Body of pancreas (tissue), 4 donors: ENCODE results near the gene SYT2.

Experiments
- POLR2A ChIP-seq, 3 donors: fragments of 450-650 bp; IDR thresholded peaks; one replicate each; pipeline ENCODE4 v1.6.1; 2016; ENCODE audit warnings: antibody characterized with exemption in 3 of 3, mild to moderate bottlenecking in 2 of 3
- TF ChIP-seq, protein P1 (sequence below), 7 experiments: fragments of 450-650 bp in 4 of 7; fragments of 200-600 bp in 3 of 7; sonication (generic) in 3 of 7; IDR thresholded peaks; one replicate each; pipeline ENCODE4 v1.5.1; 2016 to 2019; ENCODE audit warnings: antibody characterized with exemption in 7 of 7

DNA sequence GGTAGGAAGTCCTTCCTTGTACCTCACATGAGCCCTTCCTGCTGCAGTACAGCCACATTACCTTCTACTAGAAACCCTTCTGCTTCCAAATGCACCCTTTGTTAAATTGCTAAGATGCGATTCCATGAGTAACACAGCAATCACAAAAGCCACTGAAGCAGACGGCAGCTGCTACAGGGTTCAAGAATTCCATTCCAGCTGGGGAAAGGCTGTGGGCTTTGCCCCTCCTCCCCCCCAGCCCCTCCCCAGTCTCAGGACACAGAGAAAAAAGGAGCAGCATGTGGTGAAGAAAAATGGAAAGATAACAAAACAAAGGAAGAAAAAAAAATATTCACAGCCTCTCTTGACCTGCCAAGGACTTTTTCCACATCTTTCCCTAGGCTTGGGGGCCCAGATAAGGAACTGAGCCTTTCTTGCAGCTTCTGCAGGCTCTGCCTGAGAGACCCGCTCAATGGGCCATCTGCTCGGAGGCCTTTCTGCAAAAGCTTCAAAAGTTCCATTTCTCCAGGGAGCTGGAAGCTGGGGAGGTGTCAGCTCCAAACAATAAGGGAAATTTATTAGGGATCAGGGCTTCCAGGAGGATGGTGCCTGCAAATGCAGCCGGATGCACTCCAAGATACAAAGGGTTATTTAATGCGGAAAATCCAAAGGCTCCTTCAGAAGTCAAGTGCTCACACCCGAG lies 72.1 kb downstream of the SYT2 start:
- TF ChIP-seq, protein P1, sequence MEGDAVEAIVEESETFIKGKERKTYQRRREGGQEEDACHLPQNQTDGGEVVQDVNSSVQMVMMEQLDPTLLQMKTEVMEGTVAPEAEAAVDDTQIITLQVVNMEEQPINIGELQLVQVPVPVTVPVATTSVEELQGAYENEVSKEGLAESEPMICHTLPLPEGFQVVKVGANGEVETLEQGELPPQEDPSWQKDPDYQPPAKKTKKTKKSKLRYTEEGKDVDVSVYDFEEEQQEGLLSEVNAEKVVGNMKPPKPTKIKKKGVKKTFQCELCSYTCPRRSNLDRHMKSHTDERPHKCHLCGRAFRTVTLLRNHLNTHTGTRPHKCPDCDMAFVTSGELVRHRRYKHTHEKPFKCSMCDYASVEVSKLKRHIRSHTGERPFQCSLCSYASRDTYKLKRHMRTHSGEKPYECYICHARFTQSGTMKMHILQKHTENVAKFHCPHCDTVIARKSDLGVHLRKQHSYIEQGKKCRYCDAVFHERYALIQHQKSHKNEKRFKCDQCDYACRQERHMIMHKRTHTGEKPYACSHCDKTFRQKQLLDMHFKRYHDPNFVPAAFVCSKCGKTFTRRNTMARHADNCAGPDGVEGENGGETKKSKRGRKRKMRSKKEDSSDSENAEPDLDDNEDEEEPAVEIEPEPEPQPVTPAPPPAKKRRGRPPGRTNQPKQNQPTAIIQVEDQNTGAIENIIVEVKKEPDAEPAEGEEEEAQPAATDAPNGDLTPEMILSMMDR (IDR thresholded peaks at IDR 0.05), result no peak
- TF ChIP-seq POLR2A (IDR thresholded peaks at IDR 0.05), result no peak
